ENCODE measurements around the gene GRIA3. TPM values are rescaled to one million over a fixed set of nuclear protein-coding genes. Genes with fewer than 3 reads are reported as not detected.

GRIA3 gene
- polyA plus RNA-seq, 1 of the 3 experiments (the other 2 are of a cell fraction), result 0.15 TPM

GRCh38 chrX:123303429-123303828 is 119.4 kb downstream of the GRIA3 start (continued):
- TF ChIP-seq, protein P1, sequence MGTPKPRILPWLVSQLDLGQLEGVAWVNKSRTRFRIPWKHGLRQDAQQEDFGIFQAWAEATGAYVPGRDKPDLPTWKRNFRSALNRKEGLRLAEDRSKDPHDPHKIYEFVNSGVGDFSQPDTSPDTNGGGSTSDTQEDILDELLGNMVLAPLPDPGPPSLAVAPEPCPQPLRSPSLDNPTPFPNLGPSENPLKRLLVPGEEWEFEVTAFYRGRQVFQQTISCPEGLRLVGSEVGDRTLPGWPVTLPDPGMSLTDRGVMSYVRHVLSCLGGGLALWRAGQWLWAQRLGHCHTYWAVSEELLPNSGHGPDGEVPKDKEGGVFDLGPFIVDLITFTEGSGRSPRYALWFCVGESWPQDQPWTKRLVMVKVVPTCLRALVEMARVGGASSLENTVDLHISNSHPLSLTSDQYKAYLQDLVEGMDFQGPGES (IDR thresholded peaks at IDR 0.05; ENCODE audit: low read depth, low read length), result no peak
- TF ChIP-seq SMC3 (IDR thresholded peaks at IDR 0.05; ENCODE audit: low read depth, low read length), result no peak
- TF ChIP-seq FOSL2 (IDR thresholded peaks at IDR 0.05; ENCODE audit: borderline replicate concordance, low read depth), result no peak
- TF ChIP-seq, protein P2, sequence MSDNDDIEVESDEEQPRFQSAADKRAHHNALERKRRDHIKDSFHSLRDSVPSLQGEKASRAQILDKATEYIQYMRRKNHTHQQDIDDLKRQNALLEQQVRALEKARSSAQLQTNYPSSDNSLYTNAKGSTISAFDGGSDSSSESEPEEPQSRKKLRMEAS (IDR thresholded peaks at IDR 0.05; ENCODE audit: low read depth), result no peak
- no peak for TF ChIP-seq GABPA (IDR thresholded peaks at IDR 0.05; ENCODE audit: low read depth)
- TF ChIP-seq POLR2AphosphoS5 (IDR thresholded peaks at IDR 0.05; ENCODE audit: low read depth, low read length), result no peak
- TF ChIP-seq NRF1 (IDR thresholded peaks at IDR 0.05; ENCODE audit: low read depth, low read length), result no peak

GRCh38 chrX:123308658-123309057 is 124.6 kb downstream of the GRIA3 start:
- no peak for TF ChIP-seq SMC3 (IDR thresholded peaks at IDR 0.05; ENCODE audit: low read depth, low read length)
- no peak for TF ChIP-seq TAF1 (IDR thresholded peaks at IDR 0.05; ENCODE audit: borderline replicate concordance, low read depth, low read length)
- no peak for TF ChIP-seq MXI1 (IDR thresholded peaks at IDR 0.05; ENCODE audit: low read depth, low read length)
- no peak for TF ChIP-seq EZH2phosphoT487 (IDR thresholded peaks at IDR 0.05; ENCODE audit: borderline replicate concordance, low read depth)
- TF ChIP-seq, protein P2 (IDR thresholded peaks at IDR 0.05; ENCODE audit: low read depth), result no peak
- TF ChIP-seq JUND (IDR thresholded peaks at IDR 0.05), result no peak
- TF ChIP-seq RCOR1 (IDR thresholded peaks at IDR 0.05; ENCODE audit: low read length), result no peak
- no peak for TF ChIP-seq GABPA (IDR thresholded peaks at IDR 0.05; ENCODE audit: low read depth)
- TF ChIP-seq RXRA (IDR thresholded peaks at IDR 0.05; ENCODE audit: borderline replicate concordance, low read depth), result no peak
- TF ChIP-seq MEF2A (IDR thresholded peaks at IDR 0.05; ENCODE audit: borderline replicate concordance, low read depth), result no peak
- no peak for TF ChIP-seq RFX5 (IDR thresholded peaks at IDR 0.05; ENCODE audit: low read length)
- TF ChIP-seq EP300 (IDR thresholded peaks at IDR 0.05; ENCODE audit: borderline replicate concordance in 1 of 2, low read depth in 1 of 2, low read length in 1 of 2), result no peak
- DNase-seq, result no peak
- no peaks in the 10 kb centered on the region for H3K9me3 ChIP-seq
- no peak overlapping the region for H2AFZ ChIP-seq (ENCODE audit: low read depth)
- ChIA-PET POLR2A (no interaction called here), CTCF (no interaction called here)
- no peak overlapping the region for H3K27ac ChIP-seq (ENCODE audit: low read depth in 2 of 2, low read length in 1 of 2)
- WGBS (ENCODE audit: low lambda C conversion rate), result 22% methylated on average over 5 of the region's 5 CpGs
- no peaks in the 10 kb centered on the region for H3K27me3 ChIP-seq (ENCODE audit: insufficient read depth)
- H3F3A ChIP-seq (replicated peaks; ENCODE audit: insufficient read depth), result no peaks in the 10 kb centered on the region
- no peaks in the 10 kb centered on the region for H3K4me1 ChIP-seq (ENCODE audit: control insufficient read depth in 1 of 2, insufficient read depth in 2 of 2, low read depth in 1 of 2, low read length in 1 of 2)
- no peaks in the 10 kb centered on the region for H4K20me1 ChIP-seq (ENCODE audit: insufficient read depth)
- no peak overlapping the region for H3K4me3 ChIP-seq (ENCODE audit: low read depth in 2 of 2, low read length in 1 of 2)
- no peaks in the 10 kb centered on the region for H3K9me2 ChIP-seq
- H3K4me2 ChIP-seq, result no peak overlapping the region
- H3K79me2 ChIP-seq (ENCODE audit: insufficient read depth), result no peaks in the 10 kb centered on the region
- no peak overlapping the region for H3K9ac ChIP-seq
- no peaks in the 10 kb centered on the region for H3K36me3 ChIP-seq (replicated peaks in 1 of 2; ENCODE audit: control insufficient read depth in 1 of 2, insufficient read depth in 2 of 2, low read length in 1 of 2)

DNA sequence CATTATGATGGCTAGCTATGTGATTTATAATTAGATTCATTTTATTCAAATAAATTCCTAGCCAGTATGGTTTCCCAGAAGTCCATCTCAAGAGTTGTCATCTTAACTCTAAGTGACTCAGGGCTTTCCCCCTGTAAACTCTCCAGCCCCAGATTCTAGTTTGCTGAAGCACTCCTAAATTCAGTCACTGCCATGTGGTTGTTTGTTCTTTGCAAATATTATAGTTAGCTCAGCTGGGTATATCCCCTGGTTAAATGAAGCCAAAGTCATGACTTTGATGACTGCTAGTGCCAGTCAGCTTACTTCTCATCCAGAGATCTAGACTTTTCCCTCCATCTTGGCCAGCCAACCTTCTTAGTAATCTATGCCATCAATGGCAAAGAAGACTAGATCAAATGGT is 126.0 kb downstream of the GRIA3 start:
- no peak overlapping the region for H3K9ac ChIP-seq
- DNase-seq, result no peak
- H3K4me2 ChIP-seq, result no peak overlapping the region
- no peaks in the 10 kb centered on the region for H4K20me1 ChIP-seq (ENCODE audit: insufficient read depth)
- H3K79me2 ChIP-seq (ENCODE audit: insufficient read depth), result no peaks in the 10 kb centered on the region
- H2AFZ ChIP-seq (ENCODE audit: low read depth), result no peak overlapping the region
- POLR2A ChIA-PET, result no interaction called here
- no peaks in the 10 kb centered on the region for H3K4me1 ChIP-seq (ENCODE audit: control insufficient read depth in 1 of 2, insufficient read depth in 2 of 2, low read depth in 1 of 2, low read length in 1 of 2)
- no peaks in the 10 kb centered on the region for H3K9me3 ChIP-seq
- no peaks in the 10 kb centered on the region for H3K9me2 ChIP-seq
- H3F3A ChIP-seq (replicated peaks; ENCODE audit: insufficient read depth), result no peaks in the 10 kb centered on the region
- no peak overlapping the region for H3K4me3 ChIP-seq (ENCODE audit: low read depth in 2 of 2, low read length in 1 of 2)
- CTCF ChIA-PET, result no interaction called here
- H3K27me3 ChIP-seq (ENCODE audit: insufficient read depth), result no peaks in the 10 kb centered on the region
- no peak overlapping the region for H3K27ac ChIP-seq (ENCODE audit: low read depth in 2 of 2, low read length in 1 of 2)
- H3K36me3 ChIP-seq (replicated peaks in 1 of 2; ENCODE audit: control insufficient read depth in 1 of 2, insufficient read depth in 2 of 2, low read length in 1 of 2), result no peaks in the 10 kb centered on the region
- no peak for TF ChIP-seq RAD21 (IDR thresholded peaks at IDR 0.05; ENCODE audit: low read length)
- TF ChIP-seq, protein P3, sequence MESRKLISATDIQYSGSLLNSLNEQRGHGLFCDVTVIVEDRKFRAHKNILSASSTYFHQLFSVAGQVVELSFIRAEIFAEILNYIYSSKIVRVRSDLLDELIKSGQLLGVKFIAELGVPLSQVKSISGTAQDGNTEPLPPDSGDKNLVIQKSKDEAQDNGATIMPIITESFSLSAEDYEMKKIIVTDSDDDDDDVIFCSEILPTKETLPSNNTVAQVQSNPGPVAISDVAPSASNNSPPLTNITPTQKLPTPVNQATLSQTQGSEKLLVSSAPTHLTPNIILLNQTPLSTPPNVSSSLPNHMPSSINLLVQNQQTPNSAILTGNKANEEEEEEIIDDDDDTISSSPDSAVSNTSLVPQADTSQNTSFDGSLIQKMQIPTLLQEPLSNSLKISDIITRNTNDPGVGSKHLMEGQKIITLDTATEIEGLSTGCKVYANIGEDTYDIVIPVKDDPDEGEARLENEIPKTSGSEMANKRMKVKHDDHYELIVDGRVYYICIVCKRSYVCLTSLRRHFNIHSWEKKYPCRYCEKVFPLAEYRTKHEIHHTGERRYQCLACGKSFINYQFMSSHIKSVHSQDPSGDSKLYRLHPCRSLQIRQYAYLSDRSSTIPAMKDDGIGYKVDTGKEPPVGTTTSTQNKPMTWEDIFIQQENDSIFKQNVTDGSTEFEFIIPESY (IDR thresholded peaks at IDR 0.05; ENCODE audit: borderline replicate concordance, low read depth), result no peak
- TF ChIP-seq MXI1 (IDR thresholded peaks at IDR 0.05; ENCODE audit: low read depth, low read length), result no peak
- no peak for TF ChIP-seq RXRA (IDR thresholded peaks at IDR 0.05; ENCODE audit: borderline replicate concordance, low read depth)
- TF ChIP-seq USF2 (IDR thresholded peaks at IDR 0.05; ENCODE audit: borderline replicate concordance, low read depth, low read length), result no peak
- TF ChIP-seq NRF1 (IDR thresholded peaks at IDR 0.05; ENCODE audit: low read depth, low read length), result no peak
- TF ChIP-seq RFX5 (IDR thresholded peaks at IDR 0.05; ENCODE audit: low read length), result no peak
- TF ChIP-seq RCOR1 (IDR thresholded peaks at IDR 0.05; ENCODE audit: low read length), result no peak
- no peak for TF ChIP-seq ELF1 (IDR thresholded peaks at IDR 0.05)
- TF ChIP-seq GABPA (IDR thresholded peaks at IDR 0.05; ENCODE audit: low read depth), result no peak
- TF ChIP-seq NFIC (IDR thresholded peaks at IDR 0.05; ENCODE audit: borderline replicate concordance), result no peak
- no peak for TF ChIP-seq FOXM1 (IDR thresholded peaks at IDR 0.05; ENCODE audit: low read depth)
- TF ChIP-seq TEAD4 (IDR thresholded peaks at IDR 0.05; ENCODE audit: borderline replicate concordance, insufficient read depth), result no peak
